Measurements from ENCODE around the gene TEX22.

TEX22 gene

DNA sequence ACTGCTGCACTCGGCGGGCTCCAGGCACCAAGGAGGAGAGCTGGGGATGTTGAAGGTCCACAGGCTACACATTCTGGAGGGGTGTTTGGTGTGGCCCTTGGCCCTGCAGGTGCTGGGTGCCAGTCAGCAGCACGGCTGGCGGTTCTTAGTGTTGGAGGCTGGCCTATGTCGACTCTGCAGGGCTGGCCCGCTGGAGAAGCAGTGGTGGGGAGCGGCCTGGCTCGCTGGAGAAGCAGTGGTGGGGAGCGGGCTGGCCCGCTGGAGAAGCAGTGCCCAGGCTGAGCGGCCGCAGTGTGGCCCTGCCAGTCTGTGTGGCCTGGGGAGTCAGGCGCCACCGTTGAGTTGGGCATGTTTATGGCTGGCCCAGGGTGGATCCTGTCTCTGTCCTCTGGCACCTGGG is 48.6 kb downstream of the TEX22 start:
- TF ChIP-seq CTCF (IDR thresholded peaks at IDR 0.05; ENCODE audit: low read depth, low read length): no peak
- no peak for DNase-seq (ENCODE audit: low read depth in 2 of 2)
- H3K4me3 ChIP-seq (replicated peaks in 1 of 2; ENCODE audit: low read depth in 2 of 2, low read length in 2 of 2): no peak overlapping the region

GRCh38 chr14:105447651-105448640 is 49.6 kb downstream of the TEX22 start:
- DNase-seq (ENCODE audit: low read depth in 2 of 2): no peak
- H3K4me3 ChIP-seq (replicated peaks in 1 of 2; ENCODE audit: low read depth in 2 of 2, low read length in 2 of 2): no peak overlapping the region
- TF ChIP-seq CTCF (IDR thresholded peaks at IDR 0.05; ENCODE audit: low read depth, low read length): no peak

DNA sequence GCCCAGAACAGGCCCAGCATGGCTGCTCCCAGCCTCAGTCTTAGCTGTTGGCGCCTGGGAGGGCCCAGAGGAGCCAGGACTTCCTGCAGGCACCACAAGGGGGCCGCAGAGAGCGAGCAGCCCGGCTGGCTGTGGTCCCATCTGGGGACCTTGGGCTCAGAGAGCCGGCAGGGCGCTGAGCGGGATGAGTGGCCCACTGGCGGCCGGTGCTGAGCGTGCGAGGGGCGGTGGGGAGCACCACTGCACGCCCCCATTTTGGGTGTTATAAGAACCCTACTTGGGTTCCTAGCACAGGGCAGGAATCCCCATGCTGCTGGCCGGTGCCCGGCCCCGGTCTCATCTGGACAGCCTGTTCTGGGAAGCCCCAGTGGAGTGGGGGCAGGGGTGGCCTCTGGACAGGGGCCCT is 50.4 kb downstream of the TEX22 start:
- TF ChIP-seq CTCF (IDR thresholded peaks at IDR 0.05; ENCODE audit: low read depth, low read length): peak; percentile 91
- DNase-seq (ENCODE audit: low read depth in 2 of 2): peak; percentile 69 to 70
- no peak overlapping the region for H3K4me3 ChIP-seq (replicated peaks in 1 of 2; ENCODE audit: low read depth in 2 of 2, low read length in 2 of 2)

- no peak overlapping the region for H3K4me3 ChIP-seq (replicated peaks in 1 of 2; ENCODE audit: low read depth in 2 of 2, low read length in 2 of 2)
- DNase-seq (ENCODE audit: low read depth in 2 of 2): no peak
- no peak for TF ChIP-seq CTCF (IDR thresholded peaks at IDR 0.05; ENCODE audit: low read depth, low read length)
These were observed 51.2 kb downstream of the TEX22 start for GRCh38 chr14:105449276-105450122.

GRCh38 chr14:105450123-105450505 is 51.8 kb downstream of the TEX22 start:
- no peak overlapping the region for H3K4me3 ChIP-seq (replicated peaks in 1 of 2; ENCODE audit: low read depth in 2 of 2, low read length in 2 of 2)
- DNase-seq (ENCODE audit: low read depth in 2 of 2): no peak
- TF ChIP-seq CTCF (IDR thresholded peaks at IDR 0.05; ENCODE audit: low read depth, low read length): no peak

DNA sequence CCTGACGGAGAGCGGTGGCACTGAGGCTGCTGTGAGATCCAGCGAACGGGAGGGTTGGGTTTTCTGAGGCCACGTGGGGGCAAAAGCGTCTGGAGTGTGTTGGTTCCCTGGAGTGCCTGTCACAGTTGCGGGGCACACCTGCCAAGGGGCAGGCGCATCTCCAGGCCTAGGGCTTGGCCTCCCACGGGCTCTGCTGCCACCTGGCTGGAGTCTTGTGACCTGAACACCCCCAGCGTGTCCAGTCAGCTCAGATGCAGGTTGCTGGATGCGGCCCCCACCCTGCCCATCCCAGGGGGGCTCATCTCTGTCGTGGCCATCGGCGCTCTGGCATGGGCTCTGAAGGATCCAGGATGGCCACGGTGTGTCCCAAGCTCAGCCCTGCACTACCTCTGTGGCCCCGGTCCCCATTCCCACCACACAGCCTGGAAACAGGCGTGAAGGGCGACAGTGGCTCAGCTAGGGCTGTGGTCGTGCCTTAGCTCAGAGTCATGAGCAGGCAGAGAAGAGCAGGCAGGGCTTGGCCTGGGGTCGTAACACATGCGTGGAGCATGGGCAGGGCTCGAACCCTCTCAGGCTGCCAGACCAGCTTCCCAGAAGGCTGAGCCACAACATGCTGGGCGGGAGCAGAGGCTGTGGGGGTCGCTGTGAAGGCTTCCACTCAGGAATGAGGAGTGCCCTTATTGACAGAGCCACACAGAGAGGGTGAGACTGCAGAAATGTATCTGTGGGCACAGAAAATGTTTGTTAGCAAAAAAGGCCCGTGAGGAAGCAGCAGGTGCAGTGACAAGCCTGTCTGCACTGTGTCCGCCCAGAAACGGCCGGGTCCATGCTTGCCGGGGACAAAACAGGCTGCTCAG is 52.8 kb downstream of the TEX22 start:
- no peak for TF ChIP-seq CTCF (IDR thresholded peaks at IDR 0.05; ENCODE audit: low read depth, low read length)

More for the DNA sequence above, 52.8 kb downstream of the TEX22 start:
- no peak overlapping the region for H3K4me3 ChIP-seq (replicated peaks in 1 of 2; ENCODE audit: low read depth in 2 of 2, low read length in 2 of 2)
- no peak for DNase-seq (ENCODE audit: low read depth in 2 of 2)

Data from cardiac fibroblast (primary cell).